ENCODE measurements around the gene PODXL. TPM values are rescaled to one million over a fixed set of nuclear protein-coding genes. Genes with fewer than 3 reads are reported as not detected.

The PODXL gene
- total and polyA plus RNA-seq, 10 of the 15 experiments (the other 5 are each of a cell fraction or from before 2014, with no cell fraction given): 0.04 to 1.8 (median 0.38) TPM

- Histone ChIP-seq H3K4me1 (ENCODE audit: control insufficient read depth, insufficient read depth, low read length) (peaks cover 2% of the 10 kb centered on the region; the same call in 1 of the 2 replicates), H3K9ac (ENCODE audit: control insufficient read depth, insufficient read depth, low read length) (no peak overlapping the region), H3K4me3 (no peak overlapping the region), H4K20me1 (ENCODE audit: control insufficient read depth, insufficient read depth) (no peaks in the 10 kb centered on the region), H3K4me2 (ENCODE audit: control insufficient read depth, insufficient read depth) (no peak overlapping the region), H2AFZ (ENCODE audit: control insufficient read depth, low read depth, low read length) (no peak overlapping the region), H3K27me3 (replicated peaks in 1 of 2; ENCODE audit: control insufficient read depth in 2 of 2, insufficient read depth in 2 of 2, low read length in 1 of 2) (no peaks in the 10 kb centered on the region), H3K27ac (ENCODE audit: control insufficient read depth, insufficient read depth) (no peak overlapping the region), H3K79me2 (ENCODE audit: control insufficient read depth, insufficient read depth, low read length) (no peaks in the 10 kb centered on the region), H3K36me3 (ENCODE audit: control insufficient read depth in 2 of 2, insufficient read depth in 2 of 2, low read length in 1 of 2) (no peaks in the 10 kb centered on the region), H3K9me3 (replicated peaks; ENCODE audit: control insufficient read depth, insufficient read depth, low read length) (no peaks in the 10 kb centered on the region)
- ATAC-seq: peak; percentile 55
- ChIA-PET POLR2A (interaction anchor here (0.6 kb wide), 2 partner anchors 217 to 447 kb away, joined by 3 to 4 read pairs; no protein-coding TSS in a partner anchor), CTCF (interaction anchor here (0.9 to 3.0 kb wide), 6 partner anchors 9 to 111 kb away, joined by 3 to 22 read pairs (median 6); no protein-coding TSS in a partner anchor), RAD21 (ENCODE audit: unreplicated experiment) (interaction anchor here (1.0 kb wide), 1 partner anchor 40 kb away, joined by 3 read pairs; no protein-coding TSS in a partner anchor), SMC1A (ENCODE audit: uncharacterized antibody, unreplicated experiment) (interaction anchor here (1.4 kb wide), 1 partner anchor 14 kb away, joined by 4 read pairs; no protein-coding TSS in a partner anchor)
- no TSS peak for BruUV-seq (replicated peaks)
- TF ChIP-seq PAX8 (IDR thresholded peaks at IDR 0.05) (no peak), SMC3 (IDR thresholded peaks at IDR 0.05; ENCODE audit: borderline replicate concordance, low read length) (peak; percentile 23; the same call in 1 of the 2 replicates), CTCF (IDR thresholded peaks at IDR 0.05 in 2 of 3, conservative IDR thresholded peaks at IDR 0.05 in 1 of 3; ENCODE audit: control insufficient read depth in 2 of 3, extremely low read depth in 1 of 3, insufficient read depth in 1 of 3, low read depth in 3 of 3, low read length in 3 of 3) (peak; percentile 17 to 48 (median 21); a peak in 4 of 6 replicates)
- FAIRE-seq: peak; percentile 23
- in situ Hi-C loops (cut with MboI) (no loop called here), intact Hi-C loops (cut with micrococcal nuclease; ENCODE audit: unreplicated experiment) (loop anchor here (10.0 kb wide), 1 partner anchor 110 kb away; no protein-coding TSS in a partner anchor)
- WGBS (ENCODE audit: insufficient coverage, insufficient replicate concordance, low lambda C conversion rate, missing lambda C conversion rate): 41% methylated on average over 13 of the region's 16 CpGs
- DNase-seq (ENCODE audit: low read depth, low spot score): no peak
Observed at GRCh38 chr7:131544449-131545301, 11.8 kb downstream of the PODXL start.
